A673 (cell line): ENCODE results near the gene KLHL41. TPM values are rescaled to one million over a fixed set of nuclear protein-coding genes. Genes with fewer than 3 reads are reported as not detected.

Experiments used
- BruUV-seq: library from RNA; stranded (reverse); fragments of 400-500 nt; replicated peaks from 2 replicates; lab custom pipeline; 2021; lab: Mats Ljungman, UMichigan
- CTCF ChIA-PET: fragments of 300-600 bp; sonication (Branson Sonifier 250); formaldehyde crosslinking; loops from one replicate; lab custom pipeline; 2022; ENCODE audit warnings: antibody characterized with exemption; lab: Charles Lee
- POLR2A ChIA-PET: fragments of 300-600 bp; sonication (Branson Sonifier 250); formaldehyde crosslinking; loops from one replicate; lab custom pipeline; 2022; ENCODE audit warnings: antibody characterized with exemption; ENCODE audit not compliant: low non-redundant PET; lab: Charles Lee
- DNase-seq: peaks from one replicate; pipeline ENCODE4 v3.0.0-alpha.2; 2015; ENCODE audit warnings: low spot score
- H3K27ac ChIP-seq: fragments of 200-600 bp; sonication (generic); 2 replicates; pipeline ENCODE4 v1.5.1; 2016; ENCODE audit warnings: mixed run types, low read depth, mild to moderate bottlenecking, mixed read lengths, antibody characterized with exemption, low read length; ENCODE audit not compliant: poor library complexity, severe bottlenecking
- H3K27me3 ChIP-seq: fragments of 200-600 bp; sonication (generic); replicated peaks from 2 replicates; pipeline ENCODE4 v1.6.1; 2017; ENCODE audit warnings: mixed run types, low read depth, mild to moderate bottlenecking, mixed read lengths, antibody characterized with exemption, low read length; ENCODE audit not compliant: insufficient read depth, poor library complexity
- H3K36me3 ChIP-seq: fragments of 200-600 bp; sonication (generic); 2 replicates; pipeline ENCODE4 v1.6.1; 2016; ENCODE audit warnings: mixed run types, mild to moderate bottlenecking, mixed read lengths, antibody characterized with exemption, low read length; ENCODE audit not compliant: insufficient read depth, poor library complexity, severe bottlenecking
- H3K4me1 ChIP-seq: fragments of 200-600 bp; sonication (generic); 2 replicates; pipeline ENCODE4 v1.6.1; 2017; ENCODE audit warnings: mixed run types, mild to moderate bottlenecking, mixed read lengths, antibody characterized with exemption, low read length; ENCODE audit not compliant: insufficient read depth, poor library complexity, severe bottlenecking
- H3K4me3 ChIP-seq: fragments of 200-600 bp; sonication (generic); 2 replicates; pipeline ENCODE4 v1.5.1; 2016; ENCODE audit warnings: low read depth, mixed run types, mild to moderate bottlenecking, mixed read lengths, low read length; ENCODE audit not compliant: poor library complexity, severe bottlenecking
- H3K9me3 ChIP-seq: fragments of 200-600 bp; sonication (generic); 2 replicates; pipeline ENCODE4 v1.6.1; 2016; ENCODE audit warnings: mixed run types, low read depth, mild to moderate bottlenecking, mixed read lengths, antibody characterized with exemption, low read length; ENCODE audit not compliant: poor library complexity, severe bottlenecking
- CTCF ChIP-seq: fragments of 300-800, 200-600 bp; sonication (generic); conservative IDR thresholded peaks from 2 replicates; pipeline ENCODE4 v1.5.1; 2017; ENCODE audit warnings: low read depth, mild to moderate bottlenecking, antibody characterized with exemption, low read length, moderate library complexity, mixed read lengths
- EZH2 ChIP-seq: fragments of 200-600 bp; sonication (generic); IDR thresholded peaks from 2 replicates; pipeline ENCODE4 v1.6.1; 2017; ENCODE audit warnings: borderline replicate concordance, low read depth, mild to moderate bottlenecking, mixed read lengths, antibody characterized with exemption, low read length; ENCODE audit not compliant: poor library complexity, severe bottlenecking
- intact Hi-C: fragments of 100-400 bp; cut with micrococcal nuclease; formaldehyde crosslinking; loops from one replicate; pipeline ENCODE4 v1.10.0; 2022; ENCODE audit not compliant: unreplicated experiment
- total RNA-seq: library from RNA; stranded (reverse); gene quantifications from 2 replicates; pipeline ENCODE4 v1.2.3, GENCODE V29; 2021

The KLHL41 gene
- total RNA-seq, 1 experiment from 2014 or later = 0.34 TPM

GRCh38 chr2:169571571-169571970 lies 62.1 kb downstream of the KLHL41 start:
- H3K27ac ChIP-seq = no peak overlapping the region
- no TSS peak for BruUV-seq
- intact Hi-C loops = no loop called here
- no peaks in the 10 kb centered on the region for H3K9me3 ChIP-seq
- TF ChIP-seq EZH2 = no peak
- TF ChIP-seq CTCF = no peak
- H3K36me3 ChIP-seq = no peaks in the 10 kb centered on the region
- H3K4me1 ChIP-seq = peaks cover 8% of the 10 kb centered on the region
- no peaks in the 10 kb centered on the region for H3K27me3 ChIP-seq
- ChIA-PET POLR2A (no interaction called here), CTCF (no interaction called here)
- peak overlapping the region; percentile 62 for H3K4me3 ChIP-seq
- no peak for DNase-seq

- BruUV-seq = no TSS peak
- Histone ChIP-seq H3K9me3 (no peaks in the 10 kb centered on the region), H3K4me3 (peak overlapping the region; percentile 62), H3K27me3 (no peaks in the 10 kb centered on the region), H3K4me1 (peaks cover 8% of the 10 kb centered on the region), H3K27ac (no peak overlapping the region), H3K36me3 (no peaks in the 10 kb centered on the region)
- ChIA-PET CTCF (no interaction called here), POLR2A (no interaction called here)
- TF ChIP-seq EZH2 (no peak), CTCF (no peak)
- intact Hi-C loops = no loop called here
- no peak for DNase-seq
These were observed 62.7 kb downstream of the KLHL41 start for GRCh38 chr2:169572189-169572588.

GRCh38 chr2:169572821-169573159 lies 63.3 kb downstream of the KLHL41 start:
- ChIA-PET POLR2A (no interaction called here), CTCF (no interaction called here)
- Histone ChIP-seq H3K36me3 (no peaks in the 10 kb centered on the region), H3K4me3 (peak overlapping the region; percentile 62), H3K27me3 (no peaks in the 10 kb centered on the region), H3K9me3 (no peaks in the 10 kb centered on the region), H3K4me1 (peaks cover 8% of the 10 kb centered on the region), H3K27ac (no peak overlapping the region)
- no TSS peak for BruUV-seq
- intact Hi-C loops = no loop called here
- no peak for DNase-seq
- TF ChIP-seq EZH2 (no peak), CTCF (no peak)
